ENCODE measurements around the gene PCBP2.

Gene PCBP2

GRCh38 chr12:53513712-53514410 is 62.0 kb downstream of the PCBP2 start:
- DNase-seq = no peak

- no peak for DNase-seq
Observed at GRCh38 chr12:53514628-53515290, 62.9 kb downstream of the PCBP2 start.

- no peak for DNase-seq
Observed at GRCh38 chr12:53515291-53515680, 63.4 kb downstream of the PCBP2 start.

DNA sequence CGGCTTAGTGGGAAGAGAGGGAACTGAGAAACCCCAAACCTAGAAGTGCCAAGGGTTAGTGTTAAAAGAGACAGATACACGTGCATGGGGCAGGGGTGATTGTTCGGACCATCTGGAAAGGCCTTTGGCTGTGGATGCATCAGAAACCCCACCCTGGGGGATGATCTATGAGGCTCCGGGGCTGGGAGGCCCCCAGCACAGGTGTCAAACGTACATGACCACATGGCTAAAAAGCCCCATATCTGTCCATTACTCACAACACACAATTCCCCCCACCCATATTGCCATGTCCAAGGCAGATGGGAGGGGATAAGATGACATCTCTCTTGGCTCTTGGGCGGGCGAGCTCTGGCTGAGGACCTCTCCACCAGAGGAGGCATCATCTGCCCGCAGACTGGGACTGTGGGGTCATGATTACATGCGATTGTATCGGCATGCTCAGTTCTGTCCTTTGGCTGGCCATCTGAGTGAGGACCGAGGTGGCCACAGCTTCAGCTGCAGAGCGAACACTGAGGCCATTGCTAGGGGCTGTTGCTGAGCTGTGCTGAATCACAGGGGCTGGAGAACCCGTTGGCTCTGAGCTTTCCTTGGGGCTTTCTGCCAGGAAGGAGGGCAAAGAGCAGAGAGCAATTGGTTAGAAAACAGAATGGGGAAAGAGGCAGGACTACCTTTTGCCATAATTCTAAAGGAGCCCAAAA is 65.0 kb downstream of the PCBP2 start:
- no peak for DNase-seq

DNA sequence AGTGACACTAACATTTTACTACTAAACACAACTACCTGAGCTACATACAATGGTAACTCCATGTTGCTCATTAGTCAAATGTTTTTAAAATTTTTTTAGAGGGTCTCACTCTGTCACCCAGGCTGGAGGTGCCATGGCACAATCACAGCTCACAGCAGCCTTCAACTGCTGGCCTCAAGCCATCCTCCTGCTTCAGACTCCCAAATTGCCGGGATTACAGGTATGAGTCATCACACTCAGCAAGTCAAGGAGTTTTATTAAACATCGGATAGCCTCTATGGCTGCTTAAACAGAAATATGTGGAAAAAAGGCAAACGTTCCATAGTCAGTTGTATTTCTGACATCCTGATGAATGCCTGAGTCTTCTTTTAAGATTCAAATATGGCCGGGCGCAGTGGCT is 66.5 kb downstream of the PCBP2 start:
- no peak for DNase-seq

DNA sequence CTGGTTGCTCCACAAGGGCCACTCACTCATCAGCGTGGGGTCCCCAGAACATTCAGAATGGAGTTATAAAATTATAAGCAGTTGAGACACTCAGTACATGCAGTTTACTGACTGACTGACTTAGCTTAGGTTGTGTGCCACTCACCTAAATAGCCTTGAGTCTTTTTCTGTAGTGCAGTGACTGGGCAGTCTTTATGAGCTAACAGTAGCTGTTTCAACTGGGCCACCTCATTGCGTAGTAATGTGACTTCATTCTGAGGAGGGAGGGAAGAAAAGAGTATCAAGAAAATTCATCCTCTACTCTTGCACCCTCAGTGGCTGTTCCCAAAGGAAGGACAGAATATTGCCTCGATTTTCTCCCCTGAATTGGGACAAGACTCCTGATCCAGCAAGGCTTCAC is 71.2 kb downstream of the PCBP2 start:
- DNase-seq = no peak

DNA sequence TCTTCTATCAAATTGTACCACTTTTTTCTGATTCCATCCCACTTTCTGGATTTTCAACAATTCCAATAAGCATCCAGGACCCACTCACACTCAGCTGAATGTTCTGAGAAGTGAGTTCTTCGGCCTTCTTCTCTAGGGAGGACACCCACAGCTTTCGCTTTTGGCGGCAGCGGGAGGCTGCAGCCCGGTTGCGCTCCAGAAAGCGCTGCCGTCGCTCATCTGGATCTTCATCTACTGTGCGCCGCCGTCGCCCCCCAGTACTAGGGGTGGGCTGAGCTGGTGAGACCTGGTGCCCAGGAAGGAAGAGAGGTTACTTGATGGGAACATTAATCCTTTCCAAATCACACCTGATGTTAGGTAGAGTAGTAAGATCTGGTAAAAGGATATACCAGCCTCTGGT is 72.6 kb downstream of the PCBP2 start:
- no peak for DNase-seq

DNA sequence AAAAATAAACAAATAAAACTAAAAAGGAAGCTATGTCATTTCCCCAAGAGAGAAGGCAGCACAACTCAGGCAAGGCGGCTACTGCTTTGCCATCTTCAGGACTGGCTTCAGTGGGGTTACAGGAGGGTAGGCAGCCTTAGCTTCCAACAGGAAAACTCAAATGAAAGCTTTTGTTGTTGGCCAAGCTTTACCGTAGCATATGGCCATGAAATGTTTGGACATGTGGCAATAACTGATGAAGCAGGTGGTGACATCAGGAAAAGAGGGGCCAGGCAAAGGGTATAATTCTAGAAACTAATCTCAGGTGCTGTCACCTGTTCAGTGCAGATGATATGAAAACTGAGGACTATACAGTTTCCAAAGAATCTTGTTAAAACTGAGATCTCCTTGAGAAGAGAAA is 78.2 kb downstream of the PCBP2 start:
- no peak for DNase-seq
